ENCODE measurements around the gene NPAS3. TPM values are rescaled to one million over a fixed set of nuclear protein-coding genes. Genes with fewer than 3 reads are reported as not detected.

Gene NPAS3
- total and polyA plus RNA-seq, 2 of the 8 experiments (the other 6 are each of a cell fraction or from before 2014, with no cell fraction given) = 0.11 to 0.60 TPM

GRCh38 chr14:33576014-33576413 lies 637.3 kb downstream of the NPAS3 start:
- H4K20me1 ChIP-seq (replicated peaks in 1 of 2; ENCODE audit: control insufficient read depth in 1 of 2, insufficient read depth in 2 of 2, low read length in 2 of 2) = no peaks in the 10 kb centered on the region
- H3K56ac ChIP-seq (replicated peaks; ENCODE audit: insufficient read length, low read depth, low read length) = no peak overlapping the region
- no peaks in the 10 kb centered on the region for H3K36me3 ChIP-seq (ENCODE audit: control insufficient read depth in 2 of 4, insufficient read depth in 4 of 4, low read length in 3 of 4)
- H3K23ac ChIP-seq (ENCODE audit: insufficient read length) = no peak overlapping the region
- no peak overlapping the region for H2BK12ac ChIP-seq (ENCODE audit: low read depth, low read length)
- no peaks in the 10 kb centered on the region for H3K23me2 ChIP-seq (ENCODE audit: low read depth, low read length)
- no peak overlapping the region for H4K91ac ChIP-seq (replicated peaks; ENCODE audit: insufficient read length, low read length)
- H4K8ac ChIP-seq (ENCODE audit: extremely low read depth, insufficient read depth, low read length) = no peak overlapping the region
- CTCF ChIA-PET (ENCODE audit: partially characterized antibody) = interaction anchor here (1.0 kb wide), 1 partner anchor 66 kb away, joined by 3 read pairs; no protein-coding TSS in a partner anchor
- no peak overlapping the region for H2AFZ ChIP-seq (ENCODE audit: low read length)
- H3K79me1 ChIP-seq (ENCODE audit: low read depth, low read length) = no peaks in the 10 kb centered on the region
- H3K4ac ChIP-seq (replicated peaks; ENCODE audit: insufficient read length, low read depth, low read length) = no peak overlapping the region
- H3K14ac ChIP-seq (ENCODE audit: insufficient read length) = no peak overlapping the region
- H3K79me2 ChIP-seq (ENCODE audit: control insufficient read depth in 1 of 2, insufficient read depth in 2 of 2, low read length in 2 of 2) = no peaks in the 10 kb centered on the region
- TF ChIP-seq POLR2A (IDR thresholded peaks at IDR 0.05; ENCODE audit: control extremely low read depth in 1 of 2, low read depth in 2 of 2, low read length in 2 of 2) (no peak), RXRA (IDR thresholded peaks at IDR 0.05; ENCODE audit: insufficient read depth, low read depth, low read length) (no peak), MAFK (IDR thresholded peaks at IDR 0.05; ENCODE audit: low read depth, low read length) (no peak), SIX5 (IDR thresholded peaks at IDR 0.05; ENCODE audit: low read depth, low read length) (no peak), KDM1A (IDR thresholded peaks at IDR 0.05; ENCODE audit: borderline replicate concordance, low read length) (no peak), SIRT6 (IDR thresholded peaks at IDR 0.05; ENCODE audit: low read length) (no peak), BRCA1 (IDR thresholded peaks at IDR 0.05; ENCODE audit: low read depth, low read length) (no peak), RBBP5 (IDR thresholded peaks at IDR 0.05; ENCODE audit: borderline replicate concordance, low read depth, low read length) (no peak), USF2 (IDR thresholded peaks at IDR 0.05; ENCODE audit: low read length) (no peak)
- FAIRE-seq = no peak
- H3K27me3 ChIP-seq (replicated peaks in 1 of 4; ENCODE audit: control insufficient read depth in 3 of 4, extremely low read depth in 1 of 4, insufficient read depth in 3 of 4, low read length in 3 of 4) = no peaks in the 10 kb centered on the region
- no peak overlapping the region for H3K18ac ChIP-seq (ENCODE audit: extremely low read depth, low read length)
- H3K9ac ChIP-seq (replicated peaks in 1 of 4; ENCODE audit: extremely low read depth in 1 of 4, low read depth in 3 of 4, low read length in 3 of 4) = no peak overlapping the region
- H2BK20ac ChIP-seq (ENCODE audit: low read length) = no peak overlapping the region
- H4K5ac ChIP-seq (ENCODE audit: insufficient read length, low read depth, low read length) = no peak overlapping the region
- no peak overlapping the region for H2BK5ac ChIP-seq (ENCODE audit: low read depth, low read length)
- no peak overlapping the region for H2BK120ac ChIP-seq (replicated peaks; ENCODE audit: low read depth, low read length)
- no peaks in the 10 kb centered on the region for H3K4me1 ChIP-seq (replicated peaks in 1 of 4; ENCODE audit: control insufficient read depth in 3 of 4, insufficient read depth in 4 of 4, low read length in 3 of 4)
- no peak overlapping the region for H2BK15ac ChIP-seq (ENCODE audit: low read length)
- H3K9me3 ChIP-seq (ENCODE audit: insufficient read depth in 2 of 2, low read depth in 1 of 2, low read length in 1 of 2) = no peaks in the 10 kb centered on the region
- H3K4me3 ChIP-seq (ENCODE audit: extremely low read depth in 1 of 4, insufficient read depth in 2 of 4, low read depth in 3 of 4, low read length in 4 of 4) = no peak overlapping the region
- H2AK5ac ChIP-seq (ENCODE audit: low read depth, low read length) = no peak overlapping the region
- no peak overlapping the region for H3K4me2 ChIP-seq (ENCODE audit: insufficient read depth in 1 of 2, low read depth in 2 of 2, low read length in 2 of 2)
- POLR2A ChIA-PET (ENCODE audit: partially characterized antibody) = no interaction called here
- DNase-seq (ENCODE audit: low read depth in 1 of 2, low spot score in 2 of 2) = no peak
- no peak overlapping the region for H3K27ac ChIP-seq (ENCODE audit: low read depth, low read length)
- WGBS, 2 experiments (ENCODE audit: extremely low coverage in 1 of 2, insufficient coverage in 1 of 2, insufficient read length in 1 of 2, insufficient replicate concordance in 2 of 2, low coverage in 1 of 2, low lambda C conversion rate in 2 of 2, missing lambda C conversion rate in 1 of 2) = 95% methylated on average over 7 of the region's 7 CpGs; no CpG with 5 or more reads in 1 of the 2 experiments

Measured in H1 (cell line).